Neural progenitor cell (in vitro differentiated cells): Measurements from ENCODE around the gene PLEKHG5. TPM values are rescaled to one million over a fixed set of nuclear protein-coding genes. Genes with fewer than 3 reads are reported as not detected.

Experiments
- DNase-seq: peaks from one replicate; pipeline ENCODE4 v3.0.0-alpha.2; 2016; ENCODE audit warnings: low spot score
- H2AFZ ChIP-seq: fragments of 200-600 bp; sonication (generic); replicated peaks from 2 replicates; pipeline ENCODE4 v1.6.1; 2016; ENCODE audit warnings: antibody characterized with exemption
- H3F3A ChIP-seq: fragments of 200-600 bp; sonication (generic); 2 replicates; pipeline ENCODE4 v1.6.1; 2016; ENCODE audit warnings: antibody characterized with exemption, low read depth
- H3K27ac ChIP-seq: fragments of 200-600 bp; sonication (generic); 2 replicates; pipeline ENCODE4 v1.5.1; 2016; ENCODE audit warnings: mild to moderate bottlenecking
- H3K27me3 ChIP-seq: fragments of 200-600 bp; sonication (generic); 2 replicates; pipeline ENCODE4 v1.6.1; 2016; ENCODE audit warnings: mild to moderate bottlenecking, moderate library complexity
- H3K36me3 ChIP-seq: fragments of 200-600 bp; sonication (generic); 2 replicates; pipeline ENCODE4 v1.5.1; 2016
- H3K4me1 ChIP-seq: fragments of 200-600 bp; sonication (generic); 2 replicates; pipeline ENCODE4 v1.6.1; 2016; ENCODE audit warnings: mixed run types
- H3K4me2 ChIP-seq: fragments of 200-600 bp; sonication (generic); 2 replicates; pipeline ENCODE4 v1.6.1; 2016
- H3K4me3 ChIP-seq: fragments of 200-600 bp; sonication (generic); 2 replicates; pipeline ENCODE4 v1.5.1; 2016
- H3K79me2 ChIP-seq: fragments of 200-600 bp; sonication (generic); 2 replicates; pipeline ENCODE4 v1.6.1; 2016; ENCODE audit warnings: low read depth
- H3K9ac ChIP-seq: fragments of 200-600 bp; sonication (generic); 2 replicates; pipeline ENCODE4 v1.6.1; 2016
- H3K9me3 ChIP-seq: fragments of 200-600 bp; sonication (generic); 2 replicates; pipeline ENCODE4 v1.5.1; 2016; ENCODE audit warnings: low read depth
- H4K20me1 ChIP-seq: fragments of 200-600 bp; sonication (generic); 2 replicates; pipeline ENCODE4 v1.6.1; 2016; ENCODE audit warnings: low read depth
- H3K27ac Mint-ChIP-seq: 3 replicates; pipeline ENCODE4 v1.8.0; 2021; ENCODE audit warnings: mixed read lengths
- H3K27me3 Mint-ChIP-seq: 2 replicates; pipeline ENCODE4 v1.8.0; 2022; ENCODE audit warnings: low read depth, mild to moderate bottlenecking, inconsistent platforms, moderate library complexity, mixed read lengths; ENCODE audit not compliant: insufficient read depth
- H3K36me3 Mint-ChIP-seq: 3 replicates; pipeline ENCODE4 v1.8.0; 2021; ENCODE audit warnings: mixed read lengths
- H3K4me1 Mint-ChIP-seq: 3 replicates; pipeline ENCODE4 v1.8.0; 2021; ENCODE audit warnings: mixed read lengths
- H3K4me3 Mint-ChIP-seq: 3 replicates; pipeline ENCODE4 v1.8.0; 2021; ENCODE audit warnings: mild to moderate bottlenecking, moderate library complexity, mixed read lengths
- H3K9me3 Mint-ChIP-seq: 3 replicates; pipeline ENCODE4 v1.8.0; 2020; ENCODE audit warnings: mixed read lengths
- CTCF ChIP-seq: fragments of 200-600 bp; sonication (generic); IDR thresholded peaks from 2 replicates; pipeline ENCODE4 v1.5.1; 2017; ENCODE audit warnings: antibody characterized with exemption, mild to moderate bottlenecking
- EZH2 ChIP-seq: fragments of 200-600 bp; sonication (generic); IDR thresholded peaks from 2 replicates; pipeline ENCODE4 v1.6.1; 2017; ENCODE audit warnings: antibody characterized with exemption, mild to moderate bottlenecking, moderate library complexity
- EZH2phosphoT487 ChIP-seq: fragments of 200-600 bp; sonication (generic); IDR thresholded peaks from 2 replicates; pipeline ENCODE4 v1.6.1; 2017; ENCODE audit warnings: antibody characterized with exemption
- total RNA-seq: library from RNA; depleted of rRNA; stranded (reverse); fragments of >200 nt; gene quantifications from 2 replicates; pipeline ENCODE4 v1.2.3, GENCODE V29; 2015; ENCODE audit warnings: low replicate concordance

PLEKHG5 gene
- total RNA-seq, 1 donor from 2014 or later = 7.4 TPM

- DNase-seq = peak; percentile 96
- H3K9me3 Mint-ChIP-seq = no peaks in the 10 kb centered on the region
- peak overlapping the region; percentile 76 for H3K4me3 Mint-ChIP-seq
- H3K9me3 ChIP-seq = no peaks in the 10 kb centered on the region
- peak overlapping the region; percentile 14 for H3K27ac Mint-ChIP-seq
- peaks cover 13% of the 10 kb centered on the region for H3K4me1 Mint-ChIP-seq
- H3K36me3 Mint-ChIP-seq = no peaks in the 10 kb centered on the region
- TF ChIP-seq EZH2phosphoT487 = no peak
- TF ChIP-seq CTCF = peak; percentile 94
- peaks cover 12% of the 10 kb centered on the region for H3K4me1 ChIP-seq
- peak overlapping the region; percentile 76 for H2AFZ ChIP-seq
- peaks cover 32% of the 10 kb centered on the region for H3K27me3 Mint-ChIP-seq
- H3K27ac ChIP-seq = no peak overlapping the region
- H3K36me3 ChIP-seq = no peaks in the 10 kb centered on the region
- peak overlapping the region; percentile 91 for H3K4me3 ChIP-seq
- H4K20me1 ChIP-seq = peaks cover 2% of the 10 kb centered on the region
- H3K27me3 ChIP-seq = peaks cover 10% of the 10 kb centered on the region
- H3F3A ChIP-seq = peaks cover 15% of the 10 kb centered on the region
- H3K79me2 ChIP-seq = peaks cover 6% of the 10 kb centered on the region
- H3K9ac ChIP-seq = no peak overlapping the region
- H3K4me2 ChIP-seq = peak overlapping the region; percentile 99
Observed at GRCh38 chr1:6486433-6487011, 4.9 kb downstream of the PLEKHG5 start.

- no peak overlapping the region for H3K27ac ChIP-seq
- H3F3A ChIP-seq = peaks cover 5% of the 10 kb centered on the region
- no peaks in the 10 kb centered on the region for H4K20me1 ChIP-seq
- TF ChIP-seq EZH2 = no peak
- no peak for TF ChIP-seq EZH2phosphoT487
- TF ChIP-seq CTCF = no peak
- no peaks in the 10 kb centered on the region for H3K9me3 ChIP-seq
- peak overlapping the region; percentile 54 for H3K9ac ChIP-seq
- Mint-ChIP-seq H3K4me3 (peak overlapping the region; percentile 76), H3K27me3 (peaks cover 30% of the 10 kb centered on the region), H3K9me3 (no peaks in the 10 kb centered on the region), H3K4me1 (peaks cover 8% of the 10 kb centered on the region), H3K27ac (no peak overlapping the region), H3K36me3 (no peaks in the 10 kb centered on the region)
- H3K36me3 ChIP-seq = no peaks in the 10 kb centered on the region
- peak; percentile 56 for DNase-seq
- no peaks in the 10 kb centered on the region for H3K27me3 ChIP-seq
- H3K4me2 ChIP-seq = peak overlapping the region; percentile 99
- H3K4me1 ChIP-seq = peaks cover 12% of the 10 kb centered on the region
- H2AFZ ChIP-seq = peak overlapping the region; percentile 76
- peaks cover 6% of the 10 kb centered on the region for H3K79me2 ChIP-seq
- H3K4me3 ChIP-seq = peak overlapping the region; percentile 91
Observed at GRCh38 chr1:6485168-6486101, 6.0 kb downstream of the PLEKHG5 start.

- Histone ChIP-seq H3K4me2 (peak overlapping the region; percentile 99), H3K4me1 (peaks cover 12% of the 10 kb centered on the region), H3K79me2 (peaks cover 6% of the 10 kb centered on the region), H3K4me3 (peak overlapping the region; percentile 91), H4K20me1 (no peaks in the 10 kb centered on the region), H2AFZ (peak overlapping the region; percentile 76), H3K9me3 (no peaks in the 10 kb centered on the region), H3F3A (peaks cover 5% of the 10 kb centered on the region), H3K36me3 (no peaks in the 10 kb centered on the region), H3K9ac (peak overlapping the region; percentile 54), H3K27ac (no peak overlapping the region), H3K27me3 (no peaks in the 10 kb centered on the region)
- Mint-ChIP-seq H3K4me1 (peaks cover 8% of the 10 kb centered on the region), H3K27me3 (peaks cover 30% of the 10 kb centered on the region), H3K4me3 (peak overlapping the region; percentile 75), H3K36me3 (no peaks in the 10 kb centered on the region), H3K27ac (no peak overlapping the region), H3K9me3 (no peaks in the 10 kb centered on the region)
- DNase-seq = no peak
- TF ChIP-seq EZH2 = no peak
- TF ChIP-seq EZH2phosphoT487 = no peak
- no peak for TF ChIP-seq CTCF
Observed at GRCh38 chr1:6484826-6485167, 6.7 kb downstream of the PLEKHG5 start.
